NCI-H2196 (cell line): Measurements from ENCODE around the gene PAK1.
"Not testable (repeated sequence)": the region's sequence is repeated elsewhere in the genome, so short reads cannot be mapped to it uniquely, and the experiment has no call there.

Experiments
- DNase-seq: peaks from one replicate; lab custom pipeline; 2025; ENCODE audit not compliant: unreplicated experiment; lab: John Stamatoyannopoulos, UW

Gene PAK1

DNA sequence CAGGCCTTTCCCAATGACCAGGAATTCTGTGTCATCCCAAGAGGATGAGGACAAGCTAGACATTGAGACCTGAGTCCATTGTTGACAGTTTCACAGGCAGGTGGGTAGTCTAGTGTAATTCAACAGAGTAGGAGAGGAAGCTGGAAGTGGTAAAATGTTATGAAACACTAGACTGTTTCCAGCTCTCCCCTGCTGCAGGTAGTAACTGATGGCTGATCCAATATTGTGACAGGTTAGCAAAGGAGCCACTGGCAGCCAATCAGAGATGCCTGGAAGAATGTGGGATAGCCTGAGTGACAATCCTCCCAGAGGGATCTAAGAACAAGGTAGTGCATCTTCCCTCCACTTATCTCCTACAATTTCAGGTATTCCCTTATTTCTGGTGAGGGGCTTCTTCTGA lies 161.8 kb downstream of the PAK1 start:
- no peak for DNase-seq

DNA sequence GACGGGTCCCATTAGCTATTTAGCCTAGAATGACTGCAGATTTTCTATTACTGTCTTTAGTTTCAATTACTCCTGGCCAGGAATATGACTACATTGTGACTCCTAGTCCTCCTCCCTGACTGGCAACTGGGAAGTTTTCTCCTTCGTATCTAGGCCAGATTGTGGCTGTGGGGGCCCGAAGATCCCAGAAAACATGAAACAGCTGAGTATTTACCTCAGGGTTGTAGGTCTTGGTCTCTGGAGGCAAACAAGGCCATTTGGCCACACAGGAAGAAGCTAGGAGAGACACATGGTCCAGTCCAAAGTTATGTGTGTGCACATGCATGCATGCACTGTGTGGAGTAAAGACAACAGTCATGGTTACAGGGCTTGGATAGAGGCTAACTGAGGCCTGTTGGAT lies 162.2 kb downstream of the PAK1 start:
- no peak for DNase-seq

GRCh38 chr11:77310721-77311120 lies 163.2 kb downstream of the PAK1 start:
- DNase-seq, result no peak

- DNase-seq, result no peak
Observed at GRCh38 chr11:77309401-77310085, 164.4 kb downstream of the PAK1 start.

GRCh38 chr11:77308838-77309237 lies 165.1 kb downstream of the PAK1 start:
- no peak for DNase-seq

GRCh38 chr11:77303328-77303727 lies 170.6 kb downstream of the PAK1 start:
- DNase-seq, result no peak

GRCh38 chr11:77302752-77303151 lies 171.1 kb downstream of the PAK1 start:
- no peak for DNase-seq

GRCh38 chr11:77301510-77301909 lies 172.4 kb downstream of the PAK1 start, which contains the start of gene GDPD4:
Gene GDPD4, minus strand, starts transcription at chr11:77301686. Its CDS starts 16,549 bp downstream, at chr11:77285137.
- DNase-seq, result no peak

GRCh38 chr11:77300695-77301094 lies 173.2 kb downstream of the PAK1 start:
- no peak for DNase-seq

DNA sequence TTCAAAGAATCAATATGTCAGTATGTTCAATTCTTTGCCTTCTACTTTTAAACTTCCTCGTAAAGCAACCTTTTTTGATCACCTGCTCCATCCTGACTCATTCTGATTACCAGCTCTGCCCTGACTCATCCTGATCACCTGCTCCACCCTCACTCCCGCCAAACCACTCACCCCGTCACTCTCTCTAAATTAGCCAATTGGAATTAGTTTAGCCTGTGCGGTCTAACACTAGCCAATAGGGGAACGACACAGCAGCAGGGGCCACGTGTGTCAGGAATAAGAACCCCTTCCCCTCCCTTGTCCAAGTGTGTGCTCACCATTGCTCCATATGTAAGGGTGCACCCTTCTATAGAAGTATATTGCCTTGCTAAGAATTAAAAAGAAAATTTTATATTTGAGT lies 173.9 kb downstream of the PAK1 start:
- DNase-seq, result not testable (repeated sequence)

DNA sequence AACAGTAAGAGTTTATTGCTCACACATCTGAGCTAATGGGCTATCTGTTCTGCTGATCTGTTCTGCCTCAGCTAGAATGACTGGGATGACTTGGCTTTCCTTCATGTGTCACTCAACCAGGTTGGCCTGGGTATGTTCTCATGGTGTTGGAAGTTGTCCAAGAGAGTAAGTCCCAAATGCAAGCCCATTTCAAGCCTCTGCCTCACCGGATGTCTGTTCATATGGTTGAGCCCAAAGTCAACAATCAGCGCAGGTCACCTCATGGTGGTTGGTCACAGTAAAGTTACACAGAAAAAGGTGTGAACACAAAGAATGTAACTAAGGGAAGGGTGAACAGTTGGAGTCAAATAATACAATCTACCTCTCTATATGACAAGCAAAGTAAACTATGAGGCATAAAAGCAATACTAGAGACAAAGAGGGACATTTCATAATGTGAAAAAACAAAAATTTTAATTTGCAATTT lies 174.3 kb downstream of the PAK1 start:
- no peak for DNase-seq

DNA sequence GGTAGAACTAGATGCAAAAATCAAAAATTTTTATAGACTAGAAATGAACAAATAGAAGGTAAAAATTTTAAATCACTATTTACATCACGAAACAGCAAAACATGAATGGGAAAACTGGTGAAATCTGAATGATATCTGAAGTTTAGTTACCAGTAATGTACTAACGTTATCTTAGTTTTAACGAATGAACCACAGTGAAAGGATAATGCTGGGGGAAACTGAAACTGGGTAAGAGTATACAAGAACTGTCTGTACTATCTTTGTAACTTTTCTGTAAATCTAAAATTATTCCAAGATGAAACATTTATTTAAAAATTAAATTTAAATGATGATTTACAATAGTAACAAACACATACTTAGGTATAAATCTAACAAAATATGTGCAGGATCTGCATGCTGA lies 179.9 kb downstream of the PAK1 start:
- no peak for DNase-seq

DNA sequence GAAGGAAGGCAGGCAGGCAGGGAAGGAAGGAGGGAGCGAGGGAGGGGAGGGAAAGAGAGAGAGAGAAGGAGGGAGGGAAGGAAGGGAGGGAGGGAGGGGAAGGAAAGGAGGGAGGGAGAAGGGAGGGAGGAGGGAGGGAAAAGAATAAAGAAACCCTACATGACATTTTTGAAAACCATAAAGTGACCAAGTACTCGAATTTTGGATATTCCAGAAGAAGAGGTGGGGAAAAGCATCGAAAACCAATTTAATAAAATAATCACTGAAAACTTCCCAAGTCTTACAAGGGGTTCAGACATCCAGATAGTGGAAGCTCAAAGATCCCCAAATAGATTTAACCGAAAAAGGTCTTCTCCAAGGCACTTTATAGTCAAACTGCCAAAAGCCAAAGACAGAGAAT lies 184.2 kb downstream of the PAK1 start:
- no peak for DNase-seq

DNA sequence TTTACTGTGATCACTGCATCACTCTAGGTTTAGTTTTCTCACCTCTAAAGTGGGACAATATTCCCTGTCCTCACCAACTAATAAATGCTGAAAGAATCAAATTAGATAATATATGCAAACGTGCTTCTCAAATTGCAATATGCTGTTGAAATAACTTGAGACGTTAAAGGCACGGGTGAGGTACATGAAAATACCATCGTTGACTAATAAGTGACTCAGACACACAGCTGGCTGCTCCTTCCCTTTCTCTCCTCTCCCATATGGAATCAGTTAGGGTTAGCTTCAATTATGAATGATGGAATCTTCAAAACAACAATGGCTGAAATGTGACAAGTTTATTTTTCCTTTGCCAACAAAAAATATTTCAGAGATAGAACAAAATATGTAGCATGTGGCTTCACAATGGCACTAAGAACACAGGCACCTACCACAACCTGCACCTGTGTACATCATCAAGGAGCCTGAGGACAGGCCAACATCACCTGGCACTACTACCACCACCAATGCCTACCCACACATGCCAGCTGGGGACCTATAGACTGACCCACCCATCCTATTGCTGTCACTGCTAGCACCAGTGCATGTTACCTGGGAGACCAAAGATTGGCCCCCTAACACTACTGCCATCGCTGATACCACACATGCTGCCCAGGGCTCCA lies 186.2 kb downstream of the PAK1 start:
- no peak for DNase-seq

GRCh38 chr11:77287136-77287535 lies 186.8 kb downstream of the PAK1 start:
- no peak for DNase-seq

DNA sequence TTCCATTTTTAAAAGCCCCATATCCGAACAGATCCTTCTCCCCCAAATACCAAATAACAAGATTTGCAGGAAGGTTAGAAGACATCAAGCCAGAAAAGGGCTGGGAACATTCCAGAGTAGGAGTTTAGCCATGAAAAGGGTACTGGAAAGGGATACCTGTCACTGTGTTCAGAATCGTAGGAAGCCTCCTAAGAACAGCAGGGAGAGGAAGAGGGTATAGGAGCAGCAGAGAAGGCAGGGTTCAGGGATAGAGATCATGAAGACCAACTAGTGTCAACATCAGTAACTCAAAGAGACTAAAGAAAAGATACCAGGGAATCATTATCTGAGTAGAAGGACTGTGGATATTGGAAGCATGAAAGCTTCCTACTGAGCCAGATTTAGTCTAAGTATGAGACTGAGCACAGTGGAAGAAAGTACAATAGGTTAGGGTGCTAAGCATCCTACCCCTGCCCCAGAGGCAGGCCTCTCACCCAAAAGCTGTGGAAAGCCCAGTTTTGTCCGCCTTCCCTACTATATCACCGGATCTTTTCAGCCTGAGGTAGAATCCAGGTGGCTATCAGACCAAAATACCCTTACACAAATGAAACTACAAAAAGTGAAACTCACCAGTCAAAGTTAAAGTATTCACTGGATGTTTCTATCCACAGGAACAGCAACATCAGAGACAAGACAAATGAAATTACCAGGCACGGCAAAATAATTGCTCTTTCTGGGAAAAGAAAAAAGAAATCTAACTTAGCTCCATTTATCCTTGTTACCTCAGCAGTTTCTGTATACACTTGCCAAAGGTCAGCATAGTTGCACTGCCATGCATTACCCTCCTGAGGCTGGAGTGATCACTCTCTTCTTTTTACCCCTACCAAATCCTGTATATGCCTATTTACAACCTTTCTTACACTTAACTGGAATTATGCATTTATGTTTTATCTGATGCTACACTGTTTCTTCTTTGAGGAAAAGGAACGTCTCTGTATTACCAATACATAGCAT lies 189.1 kb downstream of the PAK1 start:
- no peak for DNase-seq

DNA sequence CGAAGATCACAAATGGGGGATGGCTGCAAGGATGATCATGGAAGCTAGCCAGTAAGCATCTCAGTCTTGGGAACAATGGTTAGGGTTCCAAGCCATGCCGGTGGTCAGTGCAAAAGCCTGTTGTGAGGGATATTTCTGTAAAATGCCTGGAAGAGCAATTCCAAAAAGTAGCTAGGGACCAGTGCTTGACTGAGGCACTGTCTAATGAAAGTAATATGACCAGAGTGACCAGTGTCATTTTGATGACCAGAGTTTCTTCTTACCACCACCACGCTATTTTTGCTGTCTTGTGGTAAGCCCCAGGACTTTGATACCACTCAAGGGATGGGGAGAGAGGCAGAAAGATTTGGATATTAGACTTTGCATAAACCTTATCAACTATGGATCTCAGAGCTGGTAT lies 190.8 kb downstream of the PAK1 start:
- no peak for DNase-seq

- DNase-seq, result no peak
Observed at GRCh38 chr11:77278595-77279506, 195.0 kb downstream of the PAK1 start.

GRCh38 chr11:77276271-77276670 lies 197.6 kb downstream of the PAK1 start:
- DNase-seq, result no peak
